Cardiac ventricle fibroblast (primary cell): ENCODE measurements around the gene ESYT1. TPM values are rescaled to one million over a fixed set of nuclear protein-coding genes. Genes with fewer than 3 reads are reported as not detected.

Experiments used
- total RNA-seq: library from RNA; depleted of rRNA; stranded (reverse); fragments of >200 nt; gene quantifications from 2 replicates; pipeline ENCODE4 v1.2.3, GENCODE V29; 2015

The ESYT1 gene, protein sequence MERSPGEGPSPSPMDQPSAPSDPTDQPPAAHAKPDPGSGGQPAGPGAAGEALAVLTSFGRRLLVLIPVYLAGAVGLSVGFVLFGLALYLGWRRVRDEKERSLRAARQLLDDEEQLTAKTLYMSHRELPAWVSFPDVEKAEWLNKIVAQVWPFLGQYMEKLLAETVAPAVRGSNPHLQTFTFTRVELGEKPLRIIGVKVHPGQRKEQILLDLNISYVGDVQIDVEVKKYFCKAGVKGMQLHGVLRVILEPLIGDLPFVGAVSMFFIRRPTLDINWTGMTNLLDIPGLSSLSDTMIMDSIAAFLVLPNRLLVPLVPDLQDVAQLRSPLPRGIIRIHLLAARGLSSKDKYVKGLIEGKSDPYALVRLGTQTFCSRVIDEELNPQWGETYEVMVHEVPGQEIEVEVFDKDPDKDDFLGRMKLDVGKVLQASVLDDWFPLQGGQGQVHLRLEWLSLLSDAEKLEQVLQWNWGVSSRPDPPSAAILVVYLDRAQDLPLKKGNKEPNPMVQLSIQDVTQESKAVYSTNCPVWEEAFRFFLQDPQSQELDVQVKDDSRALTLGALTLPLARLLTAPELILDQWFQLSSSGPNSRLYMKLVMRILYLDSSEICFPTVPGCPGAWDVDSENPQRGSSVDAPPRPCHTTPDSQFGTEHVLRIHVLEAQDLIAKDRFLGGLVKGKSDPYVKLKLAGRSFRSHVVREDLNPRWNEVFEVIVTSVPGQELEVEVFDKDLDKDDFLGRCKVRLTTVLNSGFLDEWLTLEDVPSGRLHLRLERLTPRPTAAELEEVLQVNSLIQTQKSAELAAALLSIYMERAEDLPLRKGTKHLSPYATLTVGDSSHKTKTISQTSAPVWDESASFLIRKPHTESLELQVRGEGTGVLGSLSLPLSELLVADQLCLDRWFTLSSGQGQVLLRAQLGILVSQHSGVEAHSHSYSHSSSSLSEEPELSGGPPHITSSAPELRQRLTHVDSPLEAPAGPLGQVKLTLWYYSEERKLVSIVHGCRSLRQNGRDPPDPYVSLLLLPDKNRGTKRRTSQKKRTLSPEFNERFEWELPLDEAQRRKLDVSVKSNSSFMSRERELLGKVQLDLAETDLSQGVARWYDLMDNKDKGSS
- total RNA-seq, result 112 and 122 TPM in 2 replicates

DNA sequence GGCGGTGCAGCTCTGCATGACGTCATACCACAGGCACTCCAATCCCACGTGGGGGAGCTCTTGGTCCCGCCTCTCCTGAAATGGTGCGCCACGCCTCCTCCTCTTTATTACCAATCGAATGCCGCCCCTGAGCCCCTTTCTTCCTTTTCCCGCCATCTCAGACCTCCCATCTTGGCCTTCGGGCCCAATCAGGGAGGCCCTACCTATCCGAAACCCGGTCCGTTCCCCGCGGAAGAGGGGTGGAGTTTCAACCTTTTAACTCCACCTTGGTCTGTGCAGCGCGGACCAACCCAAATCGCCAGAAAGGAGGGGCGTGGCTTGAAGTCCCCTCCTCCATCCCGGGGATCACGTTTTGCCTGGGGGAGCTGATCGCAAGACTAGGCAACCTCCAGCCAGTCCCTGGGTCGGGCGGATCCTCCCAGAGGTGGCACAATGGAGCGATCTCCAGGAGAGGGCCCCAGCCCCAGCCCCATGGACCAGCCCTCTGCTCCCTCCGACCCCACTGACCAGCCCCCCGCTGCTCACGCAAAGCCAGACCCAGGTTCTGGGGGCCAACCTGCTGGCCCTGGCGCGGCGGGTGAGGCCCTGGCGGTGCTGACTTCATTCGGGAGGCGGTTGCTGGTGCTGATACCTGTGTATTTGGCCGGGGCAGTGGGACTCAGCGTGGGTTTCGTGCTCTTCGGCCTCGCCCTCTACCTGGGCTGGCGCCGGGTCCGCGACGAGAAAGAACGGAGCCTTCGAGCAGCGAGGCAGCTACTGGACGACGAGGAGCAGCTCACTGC is at the start of gene ESYT1:
ESYT1 (plus strand) TSS at position 380 of the 782 bp plus-strand sequence; CDS start at position 433, 53 bp downstream.

DNA sequence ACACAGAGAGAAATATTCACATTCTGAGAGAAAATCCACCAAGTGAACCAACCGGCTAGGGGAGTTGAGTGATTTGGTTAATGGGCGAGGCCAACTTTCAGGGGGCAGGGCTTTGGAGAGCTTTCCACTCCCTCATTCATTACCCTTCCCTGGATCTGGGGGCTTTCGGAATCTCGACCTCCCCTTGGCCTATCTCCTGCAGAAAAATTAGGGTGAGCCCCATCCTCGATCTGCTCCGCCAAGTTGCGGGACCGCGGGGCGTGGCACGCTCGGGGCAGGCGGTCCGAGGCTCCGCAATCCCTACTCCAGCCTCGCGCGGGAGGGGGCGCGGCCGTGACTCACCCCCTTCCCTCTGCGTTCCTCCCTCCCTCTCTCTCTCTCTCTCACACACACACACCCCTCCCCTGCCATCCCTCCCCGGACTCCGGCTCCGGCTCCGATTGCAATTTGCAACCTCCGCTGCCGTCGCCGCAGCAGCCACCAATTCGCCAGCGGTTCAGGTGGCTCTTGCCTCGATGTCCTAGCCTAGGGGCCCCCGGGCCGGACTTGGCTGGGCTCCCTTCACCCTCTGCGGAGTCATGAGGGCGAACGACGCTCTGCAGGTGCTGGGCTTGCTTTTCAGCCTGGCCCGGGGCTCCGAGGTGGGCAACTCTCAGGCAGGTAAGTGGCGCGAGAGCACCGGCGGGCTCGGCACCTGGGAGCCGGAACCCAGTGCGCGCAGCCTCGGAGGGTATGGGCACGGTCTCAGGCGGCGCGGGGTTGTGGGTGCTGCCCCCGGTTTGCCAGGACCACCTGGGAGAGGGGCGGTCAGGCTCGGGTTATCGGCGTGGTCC is 48.1 kb upstream of the ESYT1 start, which contains the start of gene ERBB3:
ERBB3 (plus strand) TSS at position 443 of the 833 bp plus-strand sequence; CDS start at position 579, 136 bp downstream.

DNA sequence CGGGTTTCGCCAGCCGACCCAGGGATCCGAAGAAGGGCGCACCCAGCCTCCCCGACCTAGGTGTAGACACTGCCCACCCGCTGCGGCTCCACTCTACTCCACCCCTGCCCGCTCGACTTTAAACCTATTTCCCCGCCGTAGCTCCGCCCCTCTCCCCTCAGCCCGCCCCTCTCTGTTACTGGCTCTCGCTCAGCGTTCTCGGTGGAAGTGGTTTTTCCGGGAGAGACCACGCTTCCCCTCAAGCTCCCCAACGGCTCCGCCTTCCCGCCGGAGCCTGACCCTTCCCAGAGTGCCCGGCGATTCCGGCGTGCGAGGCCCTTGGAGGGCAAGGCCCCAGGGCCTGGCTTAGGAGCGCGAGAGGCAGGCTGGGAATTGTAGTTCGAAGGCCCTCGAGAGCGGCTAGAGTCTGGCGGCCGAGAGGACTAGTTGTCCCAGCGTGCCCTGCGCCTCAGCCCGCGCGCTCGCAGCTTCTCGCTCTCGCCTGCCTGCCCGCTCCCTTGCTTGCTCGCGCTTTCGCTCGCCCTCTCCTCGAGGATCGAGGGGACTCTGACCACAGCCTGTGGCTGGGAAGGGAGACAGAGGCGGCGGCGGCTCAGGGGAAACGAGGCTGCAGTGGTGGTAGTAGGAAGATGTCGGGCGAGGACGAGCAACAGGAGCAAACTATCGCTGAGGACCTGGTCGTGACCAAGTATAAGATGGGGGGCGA is 23.8 kb upstream of the ESYT1 start, which contains the start of gene PA2G4:
PA2G4 (plus strand) TSS at position 451 of the 706 bp plus-strand sequence; CDS start at position 630, 179 bp downstream.

DNA sequence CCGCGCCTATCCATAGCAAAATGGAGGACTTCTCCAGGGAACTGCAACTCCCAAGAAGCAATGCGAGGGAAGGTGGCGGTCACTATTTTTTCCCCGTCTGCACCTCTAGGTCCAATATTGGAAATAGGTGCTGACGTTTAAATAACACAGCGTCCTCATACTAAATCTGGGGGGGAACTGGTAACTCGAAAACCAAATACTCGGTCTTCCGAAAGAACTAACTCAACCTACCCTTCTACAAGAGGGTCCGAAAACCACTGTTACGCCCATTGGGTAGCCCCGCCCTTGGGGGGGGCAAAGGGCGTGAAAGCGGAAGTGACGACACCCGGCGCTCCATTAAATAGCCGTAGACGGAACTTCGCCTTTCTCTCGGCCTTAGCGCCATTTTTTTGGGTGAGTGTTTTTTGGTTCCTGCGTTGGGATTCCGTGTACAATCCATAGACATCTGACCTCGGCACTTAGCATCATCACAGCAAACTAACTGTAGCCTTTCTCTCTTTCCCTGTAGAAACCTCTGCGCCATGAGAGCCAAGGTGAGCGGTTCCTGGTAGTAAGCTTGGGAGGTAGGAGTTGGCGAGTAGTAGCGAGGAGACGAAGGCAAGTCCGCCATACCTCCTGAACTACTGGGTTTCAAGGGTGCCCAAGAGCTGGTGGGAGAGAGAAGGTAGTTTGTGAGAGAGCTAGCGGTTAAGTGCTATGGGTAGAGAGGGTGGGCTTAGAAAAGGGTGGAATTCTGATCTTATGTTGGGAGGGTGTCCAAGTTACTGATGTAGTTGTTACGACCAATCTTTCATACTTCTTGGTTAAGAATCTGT is 11.6 kb upstream of the ESYT1 start, which contains the start of gene RPL41:
RPL41 (plus strand) TSS at position 367 of the 815 bp plus-strand sequence.

DNA sequence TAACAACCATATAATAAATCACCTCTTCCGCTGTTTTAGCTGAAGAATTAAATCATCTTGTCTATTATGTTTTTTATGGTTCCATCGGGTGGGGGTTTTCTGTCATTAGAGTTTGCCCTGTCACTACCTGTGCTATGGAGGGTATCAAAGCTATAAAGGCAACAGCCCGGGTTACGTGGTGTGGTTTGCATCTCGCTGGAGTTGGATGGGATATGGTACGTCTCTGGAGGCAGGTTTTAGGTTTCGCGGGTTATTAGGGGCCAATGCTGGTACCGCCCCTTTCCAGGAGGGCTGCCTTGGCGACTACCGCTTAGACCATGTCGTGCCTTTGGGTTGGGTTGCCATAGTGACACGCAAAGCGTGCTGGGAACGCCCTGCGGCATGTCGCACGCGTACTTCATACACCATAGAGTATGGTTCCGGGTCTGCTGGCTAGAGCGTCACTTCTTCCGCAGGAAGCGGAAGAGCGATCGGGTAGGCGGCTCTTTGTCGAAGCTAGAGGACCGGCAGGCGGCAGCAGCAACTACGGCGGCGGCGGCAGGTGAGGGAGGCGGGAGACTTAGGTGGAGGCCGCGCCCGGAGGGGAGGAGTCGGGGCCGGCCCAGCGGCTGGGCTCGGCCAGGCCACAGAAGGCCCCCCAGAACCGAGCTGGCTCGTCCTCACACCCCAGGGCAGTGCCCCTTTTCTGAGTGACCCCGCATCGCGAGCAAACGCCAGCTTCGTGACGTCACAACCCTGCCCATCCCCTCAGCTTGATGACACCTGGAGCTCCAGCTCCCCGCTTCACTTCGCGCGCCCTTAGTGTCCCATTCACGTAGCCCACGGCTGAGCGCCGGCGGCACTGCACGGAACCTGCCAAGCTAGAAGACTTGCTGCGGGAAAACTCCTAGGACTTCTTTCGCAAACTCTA is 10.0 kb upstream of the ESYT1 start, which contains the start of gene ZC3H10:
ZC3H10 (plus strand) TSS at position 489 of the 910 bp plus-strand sequence. CDS start 2,297 bp downstream, outside the sequence.

DNA sequence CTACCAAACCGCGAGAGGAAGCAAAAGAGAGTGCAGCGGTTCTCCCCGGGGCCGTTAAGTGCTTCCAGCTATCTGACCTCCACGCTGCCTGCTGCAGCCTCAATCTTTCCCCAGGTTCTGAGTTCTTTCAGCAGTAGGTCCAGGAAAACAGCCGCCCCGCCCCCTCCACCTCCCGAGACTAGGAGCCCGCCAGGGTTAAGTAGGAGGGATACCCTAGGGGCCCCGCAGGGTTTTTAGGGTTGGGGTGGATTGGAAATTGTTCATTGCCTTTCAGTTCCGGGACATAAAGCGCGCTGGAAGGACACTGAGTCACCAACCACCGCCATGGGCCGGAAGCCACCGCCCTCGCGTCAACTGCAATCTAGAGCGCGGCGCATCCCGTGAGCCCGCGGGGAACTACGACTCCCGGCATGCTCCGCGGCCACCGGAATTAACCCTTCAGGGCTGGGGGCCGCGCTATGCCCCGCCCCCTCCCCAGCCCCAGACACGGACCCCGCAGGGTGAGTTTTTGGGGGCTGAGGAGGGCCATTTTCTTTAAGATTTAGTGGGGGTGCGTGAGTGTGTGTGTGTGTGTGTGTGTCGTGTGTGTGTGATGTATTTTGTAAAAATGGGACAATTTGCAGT is 24.2 kb downstream of the ESYT1 start, which contains the start of gene MYL6B:
MYL6B (plus strand) TSS at position 456 of the 624 bp plus-strand sequence. CDS start 1,332 bp downstream, outside the sequence.

DNA sequence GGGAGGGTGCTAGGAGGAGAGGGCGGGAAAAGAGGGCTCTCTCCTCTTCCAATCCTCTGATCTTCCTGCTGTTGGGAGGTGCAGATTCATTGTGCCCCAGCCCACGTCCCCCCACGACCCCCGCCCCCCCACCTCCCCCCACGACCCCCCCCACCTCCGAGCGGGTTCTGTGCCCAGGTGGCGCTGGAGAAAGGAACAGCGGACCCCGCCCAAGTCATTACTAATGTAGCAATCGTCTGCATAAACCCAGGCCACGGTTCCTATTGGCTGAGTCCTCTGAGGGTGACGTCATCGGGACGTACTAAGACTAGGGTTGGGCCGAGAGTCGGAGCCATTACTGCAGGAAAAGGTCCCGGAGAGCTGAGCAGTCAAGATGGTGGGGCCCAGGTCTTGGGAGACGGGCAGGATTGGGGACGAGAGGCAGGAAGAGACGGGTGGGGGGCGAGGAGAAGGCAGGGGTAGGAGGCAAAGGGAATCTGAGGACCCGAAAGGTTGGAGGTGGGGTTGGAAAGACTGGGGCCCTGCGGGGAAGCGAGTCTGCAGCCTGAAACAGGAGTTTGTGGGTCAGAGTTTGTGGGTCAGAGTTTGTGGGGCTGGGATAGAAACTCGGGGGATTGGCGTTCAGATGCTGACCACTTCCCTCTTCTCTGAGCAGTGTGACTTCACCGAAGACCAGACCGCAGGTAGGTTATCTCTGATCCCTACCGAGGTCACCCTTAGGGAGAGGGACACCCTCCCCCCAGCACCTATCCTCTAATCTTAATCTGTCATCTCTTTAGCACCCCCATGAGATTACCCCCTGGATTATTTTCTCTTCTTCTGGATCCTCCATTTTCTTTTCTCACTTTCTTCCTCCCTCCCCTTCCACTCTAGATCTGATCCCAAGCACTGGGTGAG is 30.2 kb downstream of the ESYT1 start, which contains the start of gene MYL6:
MYL6 (plus strand) TSS at position 331 of the 897 bp plus-strand sequence; CDS start at position 374, 43 bp downstream.

DNA sequence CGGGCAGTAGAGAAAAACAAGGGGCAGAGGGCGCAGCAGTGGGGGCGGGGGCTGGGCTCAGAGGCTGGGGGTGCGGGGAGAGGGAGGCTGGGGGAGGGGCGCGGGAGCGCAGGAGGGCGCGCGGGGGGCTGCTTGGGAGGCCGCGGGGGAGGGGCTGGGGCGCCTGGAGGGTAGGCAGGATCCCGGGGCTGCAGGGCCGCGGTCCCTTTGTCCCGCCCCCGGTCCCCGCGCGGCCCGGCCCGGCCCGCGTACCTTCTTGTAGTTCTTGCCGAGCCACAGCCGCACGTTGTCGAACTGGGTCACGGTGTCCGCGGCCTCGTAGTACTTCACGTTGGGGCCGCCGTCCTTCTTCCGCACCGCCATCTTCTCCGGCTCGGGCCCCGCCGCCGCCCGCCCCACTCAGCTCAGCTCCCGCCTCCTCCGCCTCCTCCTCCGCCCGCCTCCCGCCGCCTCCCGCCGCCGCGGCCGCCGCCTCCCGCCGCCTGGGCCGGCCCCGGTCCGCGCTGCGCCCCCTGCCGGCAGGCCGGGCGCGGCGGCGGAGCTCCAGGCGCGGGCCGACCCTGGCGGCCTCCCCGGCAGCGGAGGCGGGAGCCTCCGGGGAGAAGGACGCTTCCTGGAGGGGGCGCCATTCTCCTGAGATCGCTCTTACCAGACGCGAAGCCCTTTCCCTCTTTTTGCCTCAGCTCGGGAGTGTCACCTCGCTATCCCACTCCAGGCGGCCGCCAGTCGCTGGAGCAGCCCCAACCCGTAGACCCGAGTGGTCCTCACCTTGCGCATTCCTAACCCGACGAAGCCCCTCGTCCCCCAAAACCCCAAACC is 61.2 kb downstream of the ESYT1 start, which contains the start of gene SMARCC2:
SMARCC2 (minus strand) TSS at position 385 of the 819 bp plus-strand sequence; CDS start at position 363, 22 bp downstream.

Other genes with a start within 250 kb of the ESYT1 start
- 24.9 and 29.9 TPM in 2 replicates for gene PYM1, start 200.4 kb upstream of the ESYT1 start, total RNA-seq
- gene DGKA, start 197.1 kb upstream of the ESYT1 start, total RNA-seq, result 39.6 and 47.5 TPM in 2 replicates
- gene PMEL, start 162.2 kb upstream of the ESYT1 start, total RNA-seq, result 0.44 and 0.68 TPM in 2 replicates
- 5.7 and 10.3 TPM in 2 replicates for gene CDK2, start 161.4 kb upstream of the ESYT1 start, total RNA-seq
- 60.3 and 66.4 TPM in 2 replicates for gene RAB5B, start 154.2 kb upstream of the ESYT1 start, total RNA-seq
- gene SUOX, start 131.0 kb upstream of the ESYT1 start, total RNA-seq, result 13.0 and 18.5 TPM in 2 replicates
- 2.6 and 4.5 TPM in 2 replicates for gene IKZF4, start 107.2 kb upstream of the ESYT1 start, total RNA-seq
- 317 and 566 TPM in 2 replicates for gene RPS26, start 86.3 kb upstream of the ESYT1 start, total RNA-seq
- 0.39 TPM in 1 of 2 replicates, not detected in the other for gene ERBB3, start 48.1 kb upstream of the ESYT1 start, total RNA-seq
- 72.1 and 74.9 TPM in 2 replicates for gene PA2G4, start 23.7 kb upstream of the ESYT1 start, total RNA-seq
- gene RPL41, start 11.6 kb upstream of the ESYT1 start, total RNA-seq, result 2,429 and 4,110 TPM in 2 replicates
- 3.8 and 4.0 TPM in 2 replicates for gene ZC3H10, start 10.0 kb upstream of the ESYT1 start, total RNA-seq
- gene MYL6B, start 24.3 kb downstream of the ESYT1 start, total RNA-seq, result 52.9 and 103 TPM in 2 replicates
- gene MYL6, start 30.1 kb downstream of the ESYT1 start, total RNA-seq, result 1,038 TPM in 2 replicates
- gene SMARCC2, start 61.2 kb downstream of the ESYT1 start, total RNA-seq, result 51.1 and 58.5 TPM in 2 replicates
- 45.1 and 58.2 TPM in 2 replicates for gene RNF41, start 93.7 kb downstream of the ESYT1 start, total RNA-seq
- gene NABP2, start 96.1 kb downstream of the ESYT1 start, total RNA-seq, result 20.4 and 24.1 TPM in 2 replicates
- gene SLC39A5, start 101.8 kb downstream of the ESYT1 start, total RNA-seq, result not detected in 2 replicates
- gene ANKRD52, start 130.1 kb downstream of the ESYT1 start, total RNA-seq, result 15.5 and 20.8 TPM in 2 replicates
- 7.2 and 7.4 TPM in 2 replicates for gene COQ10A, start 138.7 kb downstream of the ESYT1 start, total RNA-seq
- 74.3 and 82.7 TPM in 2 replicates for gene CS, start 172.1 kb downstream of the ESYT1 start, total RNA-seq
- gene CNPY2, start 187.7 kb downstream of the ESYT1 start, total RNA-seq, result 85.4 and 89.3 TPM in 2 replicates
- gene PAN2, start 205.7 kb downstream of the ESYT1 start, total RNA-seq, result 15.5 and 15.9 TPM in 2 replicates
- not detected in 2 replicates for gene IL23A, start 210.6 kb downstream of the ESYT1 start, total RNA-seq
- 139 and 194 TPM in 2 replicates for gene STAT2, start 231.8 kb downstream of the ESYT1 start, total RNA-seq
- not detected in 2 replicates for gene APOF, start 234.6 kb downstream of the ESYT1 start, total RNA-seq